ENCODE measurements around the gene JMJD8. TPM values are rescaled to one million over a fixed set of nuclear protein-coding genes. Genes with fewer than 3 reads are reported as not detected.

Gene JMJD8
- total RNA-seq, 4 donors from 2014 or later: 65.8 to 79.6 (median 71.8) TPM

DNA sequence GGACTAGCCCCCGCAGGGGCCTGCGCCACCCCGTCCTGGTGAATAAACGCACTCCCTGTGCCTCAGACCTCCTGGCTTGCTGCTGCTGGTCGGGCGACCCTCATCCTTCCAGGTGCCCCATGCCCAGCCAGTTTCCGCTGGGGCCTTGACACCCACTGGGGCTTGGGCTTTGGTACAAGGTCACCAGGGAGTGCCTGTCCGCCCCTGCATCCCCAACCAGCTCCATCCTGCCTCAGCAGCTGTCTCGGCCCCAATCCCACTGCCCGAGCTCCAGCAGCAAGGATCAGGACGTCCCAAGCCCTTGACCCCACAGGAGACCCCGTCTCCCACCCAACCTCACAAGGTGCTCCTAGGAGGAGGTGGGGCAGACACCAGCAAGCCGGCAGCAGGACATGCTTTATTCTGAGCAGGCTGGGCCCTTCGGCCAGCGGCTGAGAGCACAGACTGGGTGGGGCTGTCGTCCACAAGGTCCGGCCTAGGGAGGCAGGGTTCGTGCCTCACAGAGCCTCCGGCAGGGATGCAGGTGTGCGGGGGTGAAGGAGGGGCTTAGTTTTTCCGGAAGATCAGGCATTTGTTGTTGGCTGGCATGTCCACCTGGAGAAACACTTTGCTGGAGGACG is 50.0 kb downstream of the JMJD8 start:
- DNase-seq (ENCODE audit: low spot score) (no peak), ATAC-seq (ENCODE audit: low FRiP score) (no peak)
- TF ChIP-seq CTCF (IDR thresholded peaks at IDR 0.05): no peak

DNA sequence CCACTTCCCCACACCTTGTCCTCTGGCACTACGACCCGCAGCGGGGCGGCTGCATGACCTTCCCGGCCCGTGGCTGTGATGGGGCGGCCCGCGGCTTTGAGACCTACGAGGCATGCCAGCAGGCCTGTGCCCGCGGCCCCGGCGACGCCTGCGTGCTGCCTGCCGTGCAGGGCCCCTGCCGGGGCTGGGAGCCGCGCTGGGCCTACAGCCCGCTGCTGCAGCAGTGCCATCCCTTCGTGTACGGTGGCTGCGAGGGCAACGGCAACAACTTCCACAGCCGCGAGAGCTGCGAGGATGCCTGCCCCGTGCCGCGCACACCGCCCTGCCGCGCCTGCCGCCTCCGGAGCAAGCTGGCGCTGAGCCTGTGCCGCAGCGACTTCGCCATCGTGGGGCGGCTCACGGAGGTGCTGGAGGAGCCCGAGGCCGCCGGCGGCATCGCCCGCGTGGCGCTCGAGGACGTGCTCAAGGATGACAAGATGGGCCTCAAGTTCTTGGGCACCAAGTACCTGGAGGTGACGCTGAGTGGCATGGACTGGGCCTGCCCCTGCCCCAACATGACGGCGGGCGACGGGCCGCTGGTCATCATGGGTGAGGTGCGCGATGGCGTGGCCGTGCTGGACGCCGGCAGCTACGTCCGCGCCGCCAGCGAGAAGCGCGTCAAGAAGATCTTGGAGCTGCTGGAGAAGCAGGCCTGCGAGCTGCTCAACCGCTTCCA is 50.6 kb downstream of the JMJD8 start:
- DNase-seq (ENCODE audit: low spot score) (no peak), ATAC-seq (ENCODE audit: low FRiP score) (no peak)
- TF ChIP-seq CTCF (IDR thresholded peaks at IDR 0.05): no peak

DNA sequence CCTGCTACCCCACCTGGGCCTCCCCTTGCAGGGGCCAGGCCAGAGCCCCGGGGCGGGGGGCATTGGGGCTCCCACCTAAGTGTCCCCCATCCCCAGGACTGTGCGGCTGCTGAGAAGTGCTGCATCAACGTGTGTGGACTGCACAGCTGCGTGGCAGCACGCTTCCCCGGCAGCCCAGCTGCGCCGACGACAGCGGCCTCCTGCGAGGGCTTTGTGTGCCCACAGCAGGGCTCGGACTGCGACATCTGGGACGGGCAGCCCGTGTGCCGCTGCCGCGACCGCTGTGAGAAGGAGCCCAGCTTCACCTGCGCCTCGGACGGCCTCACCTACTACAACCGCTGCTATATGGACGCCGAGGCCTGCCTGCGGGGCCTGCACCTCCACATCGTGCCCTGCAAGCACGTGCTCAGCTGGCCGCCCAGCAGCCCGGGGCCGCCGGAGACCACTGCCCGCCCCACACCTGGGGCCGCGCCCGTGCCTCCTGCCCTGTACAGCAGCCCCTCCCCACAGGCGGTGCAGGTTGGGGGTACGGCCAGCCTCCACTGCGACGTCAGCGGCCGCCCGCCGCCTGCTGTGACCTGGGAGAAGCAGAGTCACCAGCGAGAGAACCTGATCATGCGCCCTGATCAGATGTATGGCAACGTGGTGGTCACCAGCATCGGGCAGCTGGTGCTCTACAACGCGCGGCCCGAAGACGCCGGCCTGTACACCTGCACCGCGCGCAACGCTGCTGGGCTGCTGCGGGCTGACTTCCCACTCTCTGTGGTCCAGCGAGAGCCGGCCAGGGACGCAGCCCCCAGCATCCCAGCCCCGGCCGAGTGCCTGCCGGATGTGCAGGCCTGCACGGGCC is 51.4 kb downstream of the JMJD8 start:
- no peak for DNase-seq (ENCODE audit: low spot score)
- TF ChIP-seq CTCF (IDR thresholded peaks at IDR 0.05): no peak
- no peak for ATAC-seq (ENCODE audit: low FRiP score)

- no peak for ATAC-seq (ENCODE audit: low FRiP score)
- no peak for DNase-seq (ENCODE audit: low spot score)
- no peak for TF ChIP-seq CTCF (IDR thresholded peaks at IDR 0.05)
Measured at GRCh38 chr16:631808-632358, 52.3 kb downstream of the JMJD8 start.

Other genes starting within 250 kb of the JMJD8 start
- gene CAPN15, start 156.6 kb downstream of the JMJD8 start, total RNA-seq: 10 to 100 TPM; 16.4 to 87.2 (median 22.0) TPM
- under 1 TPM in 1 of 4 donors, not detected in 3; 0.19 TPM for gene PRR35, start 123.9 kb downstream of the JMJD8 start, total RNA-seq
- gene NHLRC4, start 117.3 kb downstream of the JMJD8 start, total RNA-seq: 1 to 10 TPM in 3 of 4 donors, under 1 TPM in 1; 0.24 to 5.5 (median 1.2) TPM
- 10 to 100 TPM; 22.0 to 25.1 (median 23.8) TPM for gene PIGQ, start 114.4 kb downstream of the JMJD8 start, total RNA-seq
- gene RAB40C, start 94.3 kb downstream of the JMJD8 start, total RNA-seq: 10 to 100 TPM; 11.6 to 20.6 (median 14.8) TPM
- under 1 TPM in 3 of 4 donors, not detected in 1; 0.19 to 0.63 (median 0.25) TPM for gene WFIKKN1, start 53.3 kb downstream of the JMJD8 start, total RNA-seq
- 100 to 1,000 TPM in 3 of 4 donors, 10 to 100 TPM in 1; 75.7 to 155 (median 111) TPM for gene METTL26, start 48.0 kb downstream of the JMJD8 start, total RNA-seq
- 10 to 100 TPM; 33.3 to 54.7 (median 41.3) TPM for gene MCRIP2, start 42.5 kb downstream of the JMJD8 start, total RNA-seq
- gene WDR90, start 35.0 kb downstream of the JMJD8 start, total RNA-seq: 10 to 100 TPM in 3 of 4 donors, 1 to 10 TPM in 1; 7.0 to 25.1 (median 21.2) TPM
- gene RHOT2, start 16.2 kb downstream of the JMJD8 start, total RNA-seq: 10 to 100 TPM; 38.8 to 86.9 (median 61.5) TPM
- 1 to 10 TPM in 1 of 4 donors, under 1 TPM in 2, not detected in 1; 0.44 to 1.0 (median 0.96) TPM for gene RHBDL1, start 8.7 kb downstream of the JMJD8 start, total RNA-seq
- 100 to 1,000 TPM; 119 to 161 (median 128) TPM for gene STUB1, start 3.9 kb downstream of the JMJD8 start, total RNA-seq
- 1 to 10 TPM; 6.7 to 8.7 (median 6.9) TPM for gene WDR24, start 6.1 kb upstream of the JMJD8 start, total RNA-seq
- under 1 TPM in 3 of 4 donors, not detected in 1; 0.48 to 0.75 (median 0.56) TPM for gene FBXL16, start 21.5 kb upstream of the JMJD8 start, total RNA-seq
- 10 to 100 TPM; 13.6 to 31.2 (median 20.5) TPM for gene METRN, start 30.8 kb upstream of the JMJD8 start, total RNA-seq
- gene ANTKMT, start 36.8 kb upstream of the JMJD8 start, total RNA-seq: 10 to 100 TPM; 21.9 to 45.4 (median 36.2) TPM
- gene CCDC78, start 42.1 kb upstream of the JMJD8 start, total RNA-seq: 1 to 10 TPM in 2 of 4 donors, under 1 TPM in 2; 0.72 to 2.4 (median 1.5) TPM
- gene HAGHL, start 42.8 kb upstream of the JMJD8 start, total RNA-seq: 1 to 10 TPM in 3 of 4 donors, under 1 TPM in 1; 0.79 to 7.3 (median 4.6) TPM
- gene CIAO3, start 56.7 kb upstream of the JMJD8 start, total RNA-seq: 10 to 100 TPM; 17.6 to 26.8 (median 22.1) TPM
- 100 to 1,000 TPM in 2 of 4 donors, 10 to 100 TPM in 1, 1 to 10 TPM in 1; 1.1 to 355 (median 129) TPM for gene MSLN, start 76.4 kb upstream of the JMJD8 start, total RNA-seq
- gene RPUSD1, start 104.0 kb upstream of the JMJD8 start, total RNA-seq: 10 to 100 TPM in 3 of 4 donors, 1 to 10 TPM in 1; 9.6 to 20.9 (median 13.7) TPM
- gene CHTF18, start 104.3 kb upstream of the JMJD8 start, total RNA-seq: 10 to 100 TPM in 1 of 4 donors, 1 to 10 TPM in 3; 2.8 to 10.7 (median 4.6) TPM
- not detected for gene GNG13, start 116.4 kb upstream of the JMJD8 start, total RNA-seq

All from omental fat pad (tissue), 4 donors.